C4-2B (cell line): ENCODE measurements around the gene TNPO3.
"Not testable (repeated sequence)": the region's sequence is repeated elsewhere in the genome, so short reads cannot be mapped to it uniquely, and the experiment has no call there.

ENCODE experiments used
- H3K27ac ChIP-seq: fragments of 450-650 bp; 2 replicates; pipeline ENCODE4 v1.5.1; 2017
- CTCF ChIP-seq: fragments of 450-650 bp; conservative IDR thresholded peaks from 2 replicates; pipeline ENCODE4 v1.5.1; 2017; ENCODE audit warnings: mild to moderate bottlenecking
- ZFX ChIP-seq: fragments of 450-650 bp; IDR thresholded peaks from 2 replicates; pipeline ENCODE4 v1.6.1; 2017

Gene TNPO3

GRCh38 chr7:128947854-128948253 lies 107.1 kb downstream of the TNPO3 start:
- TF ChIP-seq ZFX = no peak
- no peak for TF ChIP-seq CTCF

GRCh38 chr7:128946936-128947830 lies 107.7 kb downstream of the TNPO3 start:
- TF ChIP-seq ZFX (no peak), CTCF (no peak)
- no peak overlapping the region for H3K27ac ChIP-seq

More at GRCh38 chr7:128947854-128948253, 107.1 kb downstream of the TNPO3 start:
- no peak overlapping the region for H3K27ac ChIP-seq

GRCh38 chr7:128945668-128946366 lies 109.1 kb downstream of the TNPO3 start:
- no peak overlapping the region for H3K27ac ChIP-seq
- TF ChIP-seq ZFX = no peak
- no peak for TF ChIP-seq CTCF

GRCh38 chr7:128944487-128945236 lies 110.2 kb downstream of the TNPO3 start:
- TF ChIP-seq CTCF = no peak
- TF ChIP-seq ZFX = no peak
- H3K27ac ChIP-seq = no peak overlapping the region

GRCh38 chr7:128943251-128943650 lies 111.7 kb downstream of the TNPO3 start:
- H3K27ac ChIP-seq = not testable (repeated sequence)

- H3K27ac ChIP-seq = no peak overlapping the region
- TF ChIP-seq ZFX = no peak
- TF ChIP-seq CTCF = no peak
Measured at GRCh38 chr7:128941946-128942526, 112.9 kb downstream of the TNPO3 start.

- TF ChIP-seq ZFX = no peak
- TF ChIP-seq CTCF = no peak
- H3K27ac ChIP-seq = no peak overlapping the region
Measured at GRCh38 chr7:128941323-128941890, 113.5 kb downstream of the TNPO3 start.
